H1 (cell line): Measurements from ENCODE around the gene RIC8A. TPM values are rescaled to one million over a fixed set of nuclear protein-coding genes. Genes with fewer than 3 reads are reported as not detected.

ENCODE experiments used
- CTCF ChIA-PET: fragments of 300-600 bp; sonication (Branson Sonifier 250); formaldehyde crosslinking; loops from one replicate; lab custom pipeline; 2021; ENCODE audit not compliant: partially characterized antibody; lab: Charles Lee
- POLR2A ChIA-PET: fragments of 300-600 bp; sonication (Branson Sonifier 250); formaldehyde crosslinking; loops from one replicate; lab custom pipeline; 2021; ENCODE audit warnings: inconsistent platforms; ENCODE audit not compliant: partially characterized antibody; lab: Charles Lee
- DNase-seq, 2 experiments: peaks; one replicate each; pipeline versions ENCODE4 v3.0.0 to v3.0.0-alpha.2; 2010 to 2022; ENCODE audit warnings: low spot score in 2 of 2, low read depth in 1 of 2, mixed read lengths in 1 of 2
- FAIRE-seq: peaks from 2 replicates; lab custom pipeline; 2011; peaks lifted over from hg19 to GRCh38; lab: Jason Lieb, UNC
- H2AFZ ChIP-seq: 2 replicates; pipeline ENCODE4 v1.8.1; 2012; ENCODE audit warnings: low read length, inconsistent platforms
- H2AK5ac ChIP-seq: 2 replicates; pipeline ENCODE4 v1.6.1; 2013; ENCODE audit warnings: low read depth, low read length
- H2BK120ac ChIP-seq: replicated peaks from 2 replicates; pipeline ENCODE3; 2013; ENCODE audit warnings: low read depth, low read length, inconsistent platforms
- H2BK12ac ChIP-seq: 2 replicates; pipeline ENCODE4 v1.6.1; 2013; ENCODE audit warnings: low read depth, low read length
- H2BK15ac ChIP-seq: 2 replicates; pipeline ENCODE4 v1.6.1; 2013; ENCODE audit warnings: low read length
- H2BK20ac ChIP-seq: 2 replicates; pipeline ENCODE4 v1.6.1; 2013; ENCODE audit warnings: low read length
- H2BK5ac ChIP-seq: 2 replicates; pipeline ENCODE4 v1.6.1; 2013; ENCODE audit warnings: low read depth, low read length
- H3K14ac ChIP-seq: 2 replicates; pipeline ENCODE4 v1.6.1; 2013; ENCODE audit warnings: inconsistent platforms; ENCODE audit not compliant: insufficient read length
- H3K18ac ChIP-seq: 2 replicates; pipeline ENCODE4 v1.6.1; 2013; ENCODE audit warnings: low read length; ENCODE audit errors: extremely low read depth
- H3K23ac ChIP-seq: 2 replicates; pipeline ENCODE4 v1.6.1; 2013; ENCODE audit warnings: inconsistent platforms; ENCODE audit not compliant: insufficient read length
- H3K23me2 ChIP-seq: 2 replicates; pipeline ENCODE4 v1.6.1; 2013; ENCODE audit warnings: low read depth, low read length
- H3K27ac ChIP-seq: 2 replicates; pipeline ENCODE4 v1.6.1; 2011; ENCODE audit warnings: low read depth, low read length, inconsistent platforms
- H3K27me3 ChIP-seq, 4 experiments: replicated peaks in 1 of 4; 1 replicate in 1 of 4; 2 replicates in 3 of 4; pipeline versions ENCODE4 v1.6.1 to v1.8.1; 2011 to 2013; ENCODE audit warnings: low read length in 3 of 4, mild to moderate bottlenecking in 3 of 4, inconsistent platforms in 2 of 4, mixed read lengths in 2 of 4, moderate library complexity in 1 of 4; ENCODE audit not compliant: control insufficient read depth in 3 of 4, insufficient read depth in 3 of 4; ENCODE audit errors: extremely low read depth in 1 of 4
- H3K36me3 ChIP-seq, 4 experiments: 2 replicates each; pipeline versions ENCODE4 v1.6.1 to v1.8.1; 2011 to 2013; ENCODE audit warnings: mild to moderate bottlenecking in 4 of 4, low read length in 3 of 4, moderate library complexity in 2 of 4, control low read depth in 1 of 4, inconsistent platforms in 1 of 4; ENCODE audit not compliant: insufficient read depth in 4 of 4, control insufficient read depth in 2 of 4
- H3K4ac ChIP-seq: replicated peaks from 2 replicates; pipeline ENCODE3; 2013; ENCODE audit warnings: low read length, low read depth, mixed read lengths, inconsistent platforms; ENCODE audit not compliant: insufficient read length
- H3K4me1 ChIP-seq, 4 experiments: replicated peaks in 1 of 4; 1 replicate in 1 of 4; 2 replicates in 3 of 4; pipeline versions ENCODE4 v1.6.1 to v1.8.1; 2011 to 2013; ENCODE audit warnings: low read length in 3 of 4, inconsistent platforms in 2 of 4, mixed read lengths in 1 of 4; ENCODE audit not compliant: insufficient read depth in 4 of 4, control insufficient read depth in 3 of 4
- H3K4me2 ChIP-seq, 2 experiments: 2 replicates each; pipeline versions ENCODE4 v1.6.1 to v1.8.1; 2011 to 2013; ENCODE audit warnings: low read depth in 2 of 2, low read length in 2 of 2, control low read depth in 1 of 2, inconsistent platforms in 1 of 2, mild to moderate bottlenecking in 1 of 2; ENCODE audit not compliant: insufficient read depth in 1 of 2
- H3K4me3 ChIP-seq, 4 experiments: fragments of 200-600, 300-600 bp in 1 of 4; sonication (generic), shearing (Covaris generic), sonication (Bioruptor Twin) in 1 of 4; 2 replicates each; pipeline versions ENCODE4 v1.5.1 to v1.8.1; 2011 to 2016; ENCODE audit warnings: low read length in 4 of 4, low read depth in 3 of 4, control low read depth in 2 of 4, inconsistent platforms in 2 of 4, mild to moderate bottlenecking in 2 of 4, mixed read lengths in 1 of 4, moderate library complexity in 1 of 4; ENCODE audit not compliant: insufficient read depth in 2 of 4; ENCODE audit errors: extremely low read depth in 1 of 4
- H3K56ac ChIP-seq: replicated peaks from 2 replicates; pipeline ENCODE3; 2013; ENCODE audit warnings: low read depth, mild to moderate bottlenecking, mixed read lengths, low read length, inconsistent platforms; ENCODE audit not compliant: insufficient read length
- H3K79me1 ChIP-seq: 2 replicates; pipeline ENCODE4 v1.6.1; 2013; ENCODE audit warnings: low read depth, low read length, control low read depth
- H3K79me2 ChIP-seq, 2 experiments: 2 replicates each; pipeline versions ENCODE4 v1.6.1 to v1.8.1; 2012 to 2013; ENCODE audit warnings: low read length in 2 of 2, mild to moderate bottlenecking in 2 of 2, inconsistent platforms in 1 of 2; ENCODE audit not compliant: insufficient read depth in 2 of 2, control insufficient read depth in 1 of 2
- H3K9ac ChIP-seq, 4 experiments: replicated peaks in 1 of 4; 1 replicate in 1 of 4; 2 replicates in 3 of 4; pipeline versions ENCODE4 v1.6.1 to v1.8.1; 2011 to 2013; ENCODE audit warnings: low read depth in 3 of 4, low read length in 3 of 4, control low read depth in 2 of 4, mild to moderate bottlenecking in 2 of 4, moderate library complexity in 2 of 4, inconsistent platforms in 1 of 4; ENCODE audit errors: extremely low read depth in 1 of 4
- H3K9me3 ChIP-seq, 2 experiments: 2 replicates each; pipeline versions ENCODE4 v1.6.1 to v1.8.1; 2012 to 2013; ENCODE audit warnings: mild to moderate bottlenecking in 2 of 2, moderate library complexity in 2 of 2, control low read depth in 1 of 2, inconsistent platforms in 1 of 2, low read depth in 1 of 2, low read length in 1 of 2, mixed read lengths in 1 of 2; ENCODE audit not compliant: insufficient read depth in 2 of 2
- H4K20me1 ChIP-seq, 2 experiments: replicated peaks in 1 of 2; 2 replicates each; pipeline versions ENCODE3 to v1.8.1; 2011 to 2013; ENCODE audit warnings: inconsistent platforms in 2 of 2, low read length in 2 of 2, mild to moderate bottlenecking in 1 of 2; ENCODE audit not compliant: insufficient read depth in 2 of 2, control insufficient read depth in 1 of 2
- H4K5ac ChIP-seq: 2 replicates; pipeline ENCODE4 v1.6.1; 2013; ENCODE audit warnings: low read length, low read depth, mixed read lengths, inconsistent platforms; ENCODE audit not compliant: insufficient read length
- H4K8ac ChIP-seq: 2 replicates; pipeline ENCODE4 v1.8.0; 2013; ENCODE audit warnings: mild to moderate bottlenecking, moderate library complexity, low read length, inconsistent platforms; ENCODE audit not compliant: insufficient read depth; ENCODE audit errors: extremely low read depth
- H4K91ac ChIP-seq: replicated peaks from 2 replicates; pipeline ENCODE3; 2013; ENCODE audit warnings: low read length, mixed read lengths, inconsistent platforms; ENCODE audit not compliant: insufficient read length
- BCL11A ChIP-seq, 2 experiments: IDR thresholded peaks; one replicate each; pipeline ENCODE4 v1.6.1; 2011; ENCODE audit warnings: low read depth in 2 of 2, low read length in 2 of 2, mild to moderate bottlenecking in 2 of 2
- CBX5 ChIP-seq: fragments of 300-800, 300-1000 bp; sonication (generic); IDR thresholded peaks from 2 replicates; pipeline ENCODE4 v1.7.1; 2016; ENCODE audit warnings: antibody characterized with exemption, low read length, low read depth
- CHD1 ChIP-seq: IDR thresholded peaks from 2 replicates; pipeline ENCODE4 v1.6.1; 2012; ENCODE audit warnings: low read depth, low read length, improper control_type of control experiment
- SAP30 ChIP-seq: fragments of 300-600 bp; sonication (generic); IDR thresholded peaks from 2 replicates; pipeline ENCODE4 v1.7.1; 2012; ENCODE audit warnings: low read length, moderate library complexity, mild to moderate bottlenecking, inconsistent platforms; ENCODE audit not compliant: insufficient read depth, insufficient replicate concordance
- WGBS, 2 experiments: shearing (Covaris generic) in 1 of 2; methylation state at CpG; one replicate each; pipeline versions ENCODE4 v1.1.6 to v1.1.7; 2013 to 2015; ENCODE audit warnings: low lambda C conversion rate in 2 of 2, mixed read lengths in 2 of 2, inconsistent platforms in 1 of 2, low coverage in 1 of 2, missing lambda C conversion rate in 1 of 2; ENCODE audit not compliant: insufficient replicate concordance in 2 of 2, insufficient coverage in 1 of 2, insufficient read length in 1 of 2; ENCODE audit errors: extremely low coverage in 1 of 2, missing lambda C conversion rate in 1 of 2; 5-methylcytosine and 5-hydroxymethylcytosine counted together
- polyA plus RNA-seq, 7 experiments: library from polyadenylated mRNA; depleted of rRNA in 3 of 7; stranded (reverse) in 5 of 7; unstranded in 2 of 7; fragments of >200 nt in 5 of 7; fragments of 200-250 nt in 2 of 7; gene quantifications; 1 replicate in 5 of 7; 2 replicates in 1 of 7; 4 replicates in 1 of 7; pipeline versions ENCODE4 v1.2.1 to v1.2.3, GENCODE V29; 2011 to 2013; ENCODE audit warnings: missing spikeins in 2 of 7, mixed read lengths in 2 of 7
- total RNA-seq: library from RNA; stranded (reverse); fragmentation: NEBNext Ultra II Directional; extraction: Animal tissue kit (Norgen Biotek cat#: 25700); gene quantifications from 2 replicates; pipeline ENCODE4 v1.2.1, GENCODE V29; 2021

RIC8A gene
- total and polyA plus RNA-seq, 2 of the 8 experiments (the other 6 are each of a cell fraction or from before 2014, with no cell fraction given), result 67.0 to 105 TPM

DNA sequence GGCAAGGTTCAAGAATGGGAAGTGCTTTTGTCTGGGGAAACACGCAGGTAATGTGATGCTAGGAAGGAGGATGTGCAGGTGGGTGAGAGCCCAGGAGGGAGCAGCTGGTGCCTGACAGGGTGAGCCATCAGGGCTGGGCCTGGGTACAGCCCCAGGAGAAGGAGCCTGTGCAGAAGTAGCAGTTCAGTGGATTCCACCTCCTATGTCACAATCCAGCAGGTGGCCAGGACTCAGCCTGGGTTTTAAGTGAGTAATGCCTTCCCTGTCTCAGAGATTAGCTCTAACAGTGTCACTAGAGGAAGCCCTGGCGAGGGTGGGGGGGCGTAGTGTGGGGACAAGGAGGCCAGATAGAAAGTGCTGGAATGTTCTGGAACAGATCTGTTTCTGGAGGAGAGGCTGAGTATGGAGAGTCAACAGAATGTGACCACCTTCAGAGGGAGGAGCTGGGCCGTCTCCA lies 8.1 kb downstream of the RIC8A start:
- Histone ChIP-seq H3K18ac (no peak overlapping the region), H3K4me1 (no peaks in the 10 kb centered on the region), H2BK20ac (no peak overlapping the region), H4K20me1 (peaks cover 0 to 1% of the 10 kb centered on the region in 2 experiments), H2BK5ac (no peak overlapping the region), H3K14ac (no peak overlapping the region), H4K8ac (no peak overlapping the region), H3K9ac (no peak overlapping the region), H2AFZ (no peak overlapping the region), H4K91ac (no peak overlapping the region), H3K36me3 (peaks cover 25 to 46% (median 33%) of the 10 kb centered on the region in 4 experiments), H3K79me1 (no peaks in the 10 kb centered on the region), H3K56ac (no peak overlapping the region), H3K23me2 (no peaks in the 10 kb centered on the region), H3K4me3 (no peak overlapping the region), H3K9me3 (no peaks in the 10 kb centered on the region), H4K5ac (no peak overlapping the region), H2BK12ac (no peak overlapping the region), H3K27ac (no peak overlapping the region), H3K4ac (no peak overlapping the region), H2BK120ac (no peak overlapping the region), H2BK15ac (no peak overlapping the region), H3K4me2 (no peak overlapping the region), H3K27me3 (no peaks in the 10 kb centered on the region), H3K23ac (no peak overlapping the region), H3K79me2 (peaks cover 0 to 2% of the 10 kb centered on the region in 2 experiments; a peak in 1 of 4 replicates), H2AK5ac (no peak overlapping the region)
- POLR2A ChIA-PET, result interaction anchor here (0.8 to 8.7 kb wide), 6 partner anchors 8 to 155 kb away, joined by 3 to 99 read pairs (median 6); partner anchors contain the start of genes B4GALNT4, BET1L, IFITM5 and RIC8A
- CTCF ChIA-PET, result interaction anchor here (0.7 to 2.1 kb wide), 8 partner anchors 9 to 148 kb away, joined by 3 to 8 read pairs (median 4); no protein-coding TSS in a partner anchor
- TF ChIP-seq CHD1 (no peak), CBX5 (no peak), SAP30 (no peak), BCL11A (IDR thresholded peaks at IDR 0.05; ENCODE audit: low read depth in 2 of 2, low read length in 2 of 2) (no peak)
- no peak for DNase-seq
- FAIRE-seq, result no peak
- 94% methylated on average over 4 of the region's 4 CpGs; no CpG with 5 or more reads in 1 of the 2 experiments for WGBS, 2 experiments
